ENCODE results near the gene OTOG. TPM values are rescaled to one million over a fixed set of nuclear protein-coding genes. Genes with fewer than 3 reads are reported as not detected.

OTOG gene
- total RNA-seq, 1 donor from 2014 or later: not detected

DNA sequence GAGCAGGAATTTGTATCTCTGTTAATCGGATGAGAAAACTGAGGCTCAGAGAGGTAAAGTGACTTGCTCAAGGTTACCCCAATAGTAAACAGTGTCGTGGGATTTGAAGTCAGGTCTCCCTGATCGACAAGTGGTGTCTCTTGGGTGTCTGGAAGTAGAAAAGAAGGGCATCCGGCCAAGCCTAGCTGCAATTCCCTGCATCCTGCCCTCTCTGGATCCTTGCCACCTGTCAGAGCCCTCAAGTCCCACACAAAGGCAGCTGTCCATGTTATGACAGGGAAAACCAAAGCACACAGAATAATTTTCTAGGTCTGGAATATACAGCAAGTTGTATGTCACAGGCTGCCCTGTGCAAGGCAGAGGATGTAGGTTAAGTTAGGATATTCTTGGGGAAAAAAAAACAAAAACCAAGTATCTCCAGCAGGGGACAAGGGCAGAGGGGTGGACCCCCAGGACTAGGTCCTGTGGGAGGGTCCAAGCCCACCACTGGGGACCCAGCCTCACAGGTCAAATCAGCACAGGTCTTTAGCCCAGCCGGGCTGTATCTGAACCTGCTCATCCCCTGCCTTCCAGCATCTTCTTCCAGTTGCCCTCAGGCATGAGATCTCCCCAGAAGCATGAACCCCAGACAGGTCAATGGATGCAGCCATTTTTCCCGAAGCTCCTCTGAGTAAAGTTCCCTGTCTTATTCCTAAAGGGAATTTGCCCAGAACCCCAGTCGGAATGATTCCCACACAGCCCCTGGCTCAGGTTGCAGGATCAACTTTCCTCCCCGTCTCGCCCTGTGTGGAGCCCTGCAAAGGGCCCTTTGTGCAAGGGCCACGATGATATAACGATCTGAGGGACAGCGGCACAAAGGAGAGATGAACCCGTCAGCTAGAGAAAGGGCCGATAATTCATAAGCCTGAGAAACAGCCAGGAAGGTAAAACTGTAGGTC lies 17.9 kb upstream of the OTOG start:
- no peak for DNase-seq
- intact Hi-C loops (cut with micrococcal nuclease): no loop called here
- Histone ChIP-seq H3K9me3 (replicated peaks) (no peaks in the 10 kb centered on the region), H3K4me1 (peaks cover 14% of the 10 kb centered on the region), H3K27me3 (ENCODE audit: low read depth) (peaks cover 18% of the 10 kb centered on the region), H3K4me3 (no peak overlapping the region), H3K36me3 (no peaks in the 10 kb centered on the region), H3K27ac (replicated peaks) (no peak overlapping the region)
- TF ChIP-seq, protein P1, sequence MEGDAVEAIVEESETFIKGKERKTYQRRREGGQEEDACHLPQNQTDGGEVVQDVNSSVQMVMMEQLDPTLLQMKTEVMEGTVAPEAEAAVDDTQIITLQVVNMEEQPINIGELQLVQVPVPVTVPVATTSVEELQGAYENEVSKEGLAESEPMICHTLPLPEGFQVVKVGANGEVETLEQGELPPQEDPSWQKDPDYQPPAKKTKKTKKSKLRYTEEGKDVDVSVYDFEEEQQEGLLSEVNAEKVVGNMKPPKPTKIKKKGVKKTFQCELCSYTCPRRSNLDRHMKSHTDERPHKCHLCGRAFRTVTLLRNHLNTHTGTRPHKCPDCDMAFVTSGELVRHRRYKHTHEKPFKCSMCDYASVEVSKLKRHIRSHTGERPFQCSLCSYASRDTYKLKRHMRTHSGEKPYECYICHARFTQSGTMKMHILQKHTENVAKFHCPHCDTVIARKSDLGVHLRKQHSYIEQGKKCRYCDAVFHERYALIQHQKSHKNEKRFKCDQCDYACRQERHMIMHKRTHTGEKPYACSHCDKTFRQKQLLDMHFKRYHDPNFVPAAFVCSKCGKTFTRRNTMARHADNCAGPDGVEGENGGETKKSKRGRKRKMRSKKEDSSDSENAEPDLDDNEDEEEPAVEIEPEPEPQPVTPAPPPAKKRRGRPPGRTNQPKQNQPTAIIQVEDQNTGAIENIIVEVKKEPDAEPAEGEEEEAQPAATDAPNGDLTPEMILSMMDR (IDR thresholded peaks at IDR 0.05; ENCODE audit: borderline replicate concordance): no peak

DNA sequence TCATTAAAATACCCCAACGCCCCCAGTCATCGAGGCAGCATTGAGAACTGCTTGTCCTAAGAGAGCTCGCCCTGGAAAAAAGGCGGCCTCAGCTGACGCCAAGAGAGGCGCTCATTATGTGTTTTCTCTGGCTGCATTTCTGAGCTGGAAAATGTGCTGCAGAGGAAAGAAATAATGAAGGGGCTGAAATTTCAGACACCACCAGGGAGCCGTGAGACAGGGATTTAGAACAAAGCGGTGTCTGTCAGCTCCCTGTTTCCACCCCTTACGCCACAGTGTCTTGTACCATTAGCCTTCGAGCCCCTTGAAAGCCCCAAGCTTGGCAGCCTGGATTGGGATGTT lies 17.2 kb upstream of the OTOG start:
- intact Hi-C loops (cut with micrococcal nuclease): no loop called here
- Histone ChIP-seq H3K36me3 (no peaks in the 10 kb centered on the region), H3K4me1 (peaks cover 14% of the 10 kb centered on the region), H3K4me3 (no peak overlapping the region), H3K27me3 (ENCODE audit: low read depth) (peaks cover 21% of the 10 kb centered on the region), H3K9me3 (replicated peaks) (no peaks in the 10 kb centered on the region), H3K27ac (replicated peaks) (no peak overlapping the region)
- no peak for DNase-seq
- TF ChIP-seq, protein P1 (IDR thresholded peaks at IDR 0.05; ENCODE audit: borderline replicate concordance): no peak

DNA sequence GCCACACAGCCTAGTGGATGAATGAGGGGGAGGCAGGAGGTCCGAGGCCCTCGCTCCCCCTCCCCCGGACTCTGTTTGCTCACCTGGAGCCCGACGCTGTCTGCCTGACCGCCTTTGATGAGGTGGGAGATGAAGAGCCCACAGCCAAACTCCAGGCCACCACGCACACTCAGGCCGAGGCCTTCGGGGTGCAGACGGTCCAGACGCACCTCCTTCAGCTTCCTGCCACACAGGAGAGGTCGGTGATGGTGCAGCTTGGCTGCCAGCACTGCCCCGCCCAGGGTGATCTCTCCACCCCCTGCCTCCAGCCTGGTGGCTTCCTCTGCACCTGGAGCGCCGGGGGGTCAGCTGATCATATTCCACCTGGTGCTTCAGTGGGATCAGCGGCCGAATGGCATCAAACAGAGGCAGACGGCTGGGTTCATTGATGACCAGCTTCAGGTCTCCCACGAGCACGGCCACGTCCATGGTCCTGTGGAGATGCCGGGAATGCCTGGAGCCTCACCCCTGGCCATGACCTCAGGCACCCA lies 15.9 kb upstream of the OTOG start:
- no peak for DNase-seq
- Histone ChIP-seq H3K4me1 (peaks cover 14% of the 10 kb centered on the region), H3K9me3 (replicated peaks) (no peaks in the 10 kb centered on the region), H3K4me3 (no peak overlapping the region), H3K36me3 (no peaks in the 10 kb centered on the region), H3K27ac (replicated peaks) (no peak overlapping the region), H3K27me3 (ENCODE audit: low read depth) (peaks cover 21% of the 10 kb centered on the region)
- intact Hi-C loops (cut with micrococcal nuclease): no loop called here
- TF ChIP-seq, protein P1 (IDR thresholded peaks at IDR 0.05; ENCODE audit: borderline replicate concordance): no peak

DNA sequence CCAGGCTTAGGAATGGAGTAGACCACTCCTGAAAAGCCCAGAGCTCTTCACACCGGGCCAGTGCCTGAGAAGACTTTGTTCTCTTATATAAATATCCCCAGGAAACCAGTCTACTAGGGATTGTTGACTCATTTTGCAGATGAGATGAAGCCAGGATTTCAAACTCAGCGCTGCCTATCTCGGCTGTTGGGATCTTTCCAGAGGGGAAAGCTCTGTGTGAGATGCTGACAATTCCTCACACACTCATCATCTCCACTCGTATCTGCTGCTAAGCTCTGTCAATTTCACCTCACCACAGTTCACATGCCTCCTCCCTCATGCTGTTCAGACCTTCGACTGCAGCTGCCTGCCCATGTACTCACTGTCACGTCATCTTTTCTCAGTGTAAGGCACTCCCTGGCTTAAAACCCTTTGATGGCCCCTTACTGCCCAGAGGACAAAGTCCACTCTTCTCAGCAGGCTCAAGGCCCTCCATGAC lies 15.4 kb upstream of the OTOG start:
- Histone ChIP-seq H3K4me3 (no peak overlapping the region), H3K36me3 (no peaks in the 10 kb centered on the region), H3K4me1 (peaks cover 14% of the 10 kb centered on the region), H3K27ac (replicated peaks) (no peak overlapping the region), H3K9me3 (replicated peaks) (no peaks in the 10 kb centered on the region), H3K27me3 (ENCODE audit: low read depth) (peaks cover 21% of the 10 kb centered on the region)
- no peak for DNase-seq
- intact Hi-C loops (cut with micrococcal nuclease): no loop called here
- TF ChIP-seq, protein P1 (IDR thresholded peaks at IDR 0.05; ENCODE audit: borderline replicate concordance): no peak

DNA sequence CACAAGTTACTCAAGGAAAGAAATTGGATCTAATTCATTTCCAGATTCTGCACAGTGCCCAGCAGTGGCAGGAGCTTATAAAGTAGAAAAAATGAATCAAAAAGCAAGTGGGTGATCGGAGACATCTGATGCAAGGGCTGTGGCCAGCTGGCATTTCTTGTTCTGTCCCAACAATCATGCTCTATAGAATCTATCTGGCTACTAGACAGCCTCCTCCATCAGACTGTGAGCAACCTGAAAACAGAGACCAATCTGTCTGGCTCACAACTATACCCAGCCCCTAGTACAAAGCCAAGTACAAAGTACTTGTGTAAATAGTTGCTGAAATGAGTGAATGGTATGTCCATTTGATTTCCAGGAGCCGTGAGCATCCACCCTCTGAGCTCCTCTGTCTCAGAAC lies 14.3 kb upstream of the OTOG start:
- peaks cover 21% of the 10 kb centered on the region for H3K27me3 ChIP-seq (ENCODE audit: low read depth)
- peaks cover 14% of the 10 kb centered on the region for H3K4me1 ChIP-seq
- no peak overlapping the region for H3K27ac ChIP-seq (replicated peaks)
- TF ChIP-seq, protein P1 (IDR thresholded peaks at IDR 0.05; ENCODE audit: borderline replicate concordance): no peak
- no peak for DNase-seq
- no peak overlapping the region for H3K4me3 ChIP-seq
- H3K36me3 ChIP-seq: no peaks in the 10 kb centered on the region
- intact Hi-C loops (cut with micrococcal nuclease): no loop called here
- no peaks in the 10 kb centered on the region for H3K9me3 ChIP-seq (replicated peaks)

Measured in left ventricle myocardium inferior (tissue), 1 donor.